ENCODE results near the gene BST1.

Gene BST1

DNA sequence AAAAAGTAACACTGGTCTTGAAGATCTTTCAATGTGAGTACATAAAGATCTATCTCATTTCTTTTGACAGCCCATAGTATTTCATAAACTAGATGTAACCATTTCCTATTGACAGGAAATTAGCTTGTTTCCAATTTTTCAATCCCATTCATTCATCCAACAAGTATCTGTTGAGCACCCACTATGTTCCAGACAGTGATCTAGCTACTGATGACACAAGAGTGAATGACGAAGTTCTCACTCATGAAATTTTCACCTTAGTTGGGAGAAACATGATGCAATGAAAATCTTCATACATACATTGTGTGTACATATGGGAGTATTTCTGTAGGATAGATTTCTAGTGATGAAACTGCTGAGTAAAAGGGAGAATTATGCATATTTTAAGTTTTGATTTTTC is 76.9 kb downstream of the BST1 start:
- DNase-seq (ENCODE audit: low spot score) = no peak

DNA sequence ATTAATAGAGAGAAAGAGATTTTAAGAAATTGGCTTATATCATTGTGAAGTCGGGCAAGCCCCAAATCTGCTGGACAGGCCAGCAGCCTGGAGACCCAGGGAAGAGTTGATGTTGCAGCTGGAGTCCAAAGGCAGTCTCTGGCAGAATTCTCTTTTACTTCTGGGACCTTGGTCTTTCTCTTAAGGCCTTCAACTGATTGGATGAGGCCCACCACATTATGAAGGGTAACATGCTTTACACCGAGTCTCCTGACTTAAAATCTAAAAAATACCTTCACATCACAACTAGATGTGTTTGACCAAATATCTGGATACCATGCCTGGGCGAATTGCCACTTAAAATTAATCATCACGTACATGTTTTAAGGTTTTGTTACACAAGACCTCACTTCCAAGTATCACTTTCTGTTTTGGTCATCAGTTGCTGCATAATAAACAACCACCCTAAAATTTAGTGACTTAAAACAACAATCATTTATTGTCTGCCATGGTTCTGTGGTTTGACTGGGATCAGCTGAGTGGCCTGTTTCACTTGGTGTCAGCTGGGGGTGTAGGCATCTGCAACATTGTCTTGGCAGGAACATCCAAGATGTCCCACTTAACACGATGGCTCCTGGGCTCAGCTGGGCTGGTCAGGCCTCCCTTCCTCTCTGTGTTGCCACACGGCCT is 78.7 kb downstream of the BST1 start:
- no peak for DNase-seq (ENCODE audit: low spot score)

Data from hematopoietic multipotent progenitor cell treated with erythropoietin and hydrocortisone succinate and interleukin-3 and kit ligand, for 15 days (in vitro differentiated cells).